ENCODE data around the gene TPI1. TPM values are rescaled to one million over a fixed set of nuclear protein-coding genes. Genes with fewer than 3 reads are reported as not detected.

The TPI1 gene
- total RNA-seq, 1 donor from 2014 or later = 306 TPM

GRCh38 chr12:6823182-6824084, 43.9 kb upstream of the TPI1 start:
- ChIA-PET CTCF (interaction anchor here (0.6 to 2.7 kb wide), 5 partner anchors 11 to 193 kb away, joined by 3 to 15 read pairs (median 4); partner anchors contain the start of gene MLF2), POLR2A (no interaction called here)
- intact Hi-C loops (cut with micrococcal nuclease) = loop anchor here (2.0 kb wide), 2 partner anchors 207 to 269 kb away; no protein-coding TSS in a partner anchor
- no peaks in the 10 kb centered on the region for H3K36me3 Mint-ChIP-seq (ENCODE audit: low read depth)
- no peak for DNase-seq
- ATAC-seq (ENCODE audit: low read depth) = no peak
- H3K4me3 Mint-ChIP-seq = no peak overlapping the region
- peaks cover 63% of the 10 kb centered on the region for H3K27me3 Mint-ChIP-seq
- TF ChIP-seq, protein P1, sequence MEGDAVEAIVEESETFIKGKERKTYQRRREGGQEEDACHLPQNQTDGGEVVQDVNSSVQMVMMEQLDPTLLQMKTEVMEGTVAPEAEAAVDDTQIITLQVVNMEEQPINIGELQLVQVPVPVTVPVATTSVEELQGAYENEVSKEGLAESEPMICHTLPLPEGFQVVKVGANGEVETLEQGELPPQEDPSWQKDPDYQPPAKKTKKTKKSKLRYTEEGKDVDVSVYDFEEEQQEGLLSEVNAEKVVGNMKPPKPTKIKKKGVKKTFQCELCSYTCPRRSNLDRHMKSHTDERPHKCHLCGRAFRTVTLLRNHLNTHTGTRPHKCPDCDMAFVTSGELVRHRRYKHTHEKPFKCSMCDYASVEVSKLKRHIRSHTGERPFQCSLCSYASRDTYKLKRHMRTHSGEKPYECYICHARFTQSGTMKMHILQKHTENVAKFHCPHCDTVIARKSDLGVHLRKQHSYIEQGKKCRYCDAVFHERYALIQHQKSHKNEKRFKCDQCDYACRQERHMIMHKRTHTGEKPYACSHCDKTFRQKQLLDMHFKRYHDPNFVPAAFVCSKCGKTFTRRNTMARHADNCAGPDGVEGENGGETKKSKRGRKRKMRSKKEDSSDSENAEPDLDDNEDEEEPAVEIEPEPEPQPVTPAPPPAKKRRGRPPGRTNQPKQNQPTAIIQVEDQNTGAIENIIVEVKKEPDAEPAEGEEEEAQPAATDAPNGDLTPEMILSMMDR (IDR thresholded peaks at IDR 0.05) = no peak
- no peaks in the 10 kb centered on the region for H3K9me3 Mint-ChIP-seq
- H3K4me1 Mint-ChIP-seq = peaks cover 23% of the 10 kb centered on the region
- H3K27ac Mint-ChIP-seq = no peak overlapping the region

DNA sequence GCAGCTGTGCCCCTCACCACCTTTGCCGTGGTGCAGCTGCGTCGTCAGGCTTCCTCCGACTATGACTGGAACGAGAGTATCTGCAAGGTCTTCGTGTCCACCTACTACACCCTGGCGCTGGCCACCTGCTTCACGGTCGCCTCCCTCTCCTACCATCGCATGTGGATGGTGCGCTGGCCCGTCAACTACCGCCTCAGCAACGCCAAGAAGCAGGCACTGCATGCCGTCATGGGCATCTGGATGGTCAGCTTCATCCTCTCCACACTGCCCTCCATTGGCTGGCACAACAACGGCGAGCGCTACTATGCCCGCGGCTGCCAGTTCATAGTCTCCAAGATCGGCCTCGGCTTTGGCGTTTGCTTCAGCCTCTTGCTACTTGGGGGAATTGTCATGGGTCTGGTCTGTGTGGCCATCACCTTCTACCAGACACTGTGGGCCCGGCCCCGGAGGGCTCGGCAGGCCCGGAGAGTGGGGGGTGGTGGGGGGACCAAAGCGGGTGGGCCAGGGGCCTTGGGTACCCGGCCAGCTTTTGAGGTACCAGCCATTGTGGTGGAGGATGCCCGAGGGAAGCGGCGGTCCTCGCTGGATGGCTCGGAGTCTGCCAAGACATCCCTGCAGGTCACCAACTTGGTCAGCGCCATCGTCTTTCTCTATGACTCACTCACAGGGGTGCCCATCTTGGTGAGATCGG, 43.1 kb upstream of the TPI1 start:
- no peak overlapping the region for H3K4me3 Mint-ChIP-seq
- ATAC-seq (ENCODE audit: low read depth) (no peak), DNase-seq (no peak)
- TF ChIP-seq, protein P1 (IDR thresholded peaks at IDR 0.05) = no peak
- H3K36me3 Mint-ChIP-seq (ENCODE audit: low read depth) = no peaks in the 10 kb centered on the region
- no peak overlapping the region for H3K27ac Mint-ChIP-seq
- ChIA-PET POLR2A (interaction anchor here (0.6 kb wide), 1 partner anchor 143 kb away, joined by 5 read pairs; no protein-coding TSS in a partner anchor), CTCF (interaction anchor here (0.6 to 2.7 kb wide), 4 partner anchors 10 to 194 kb away, joined by 3 to 15 read pairs (median 4); partner anchors contain the start of gene MLF2)
- H3K4me1 Mint-ChIP-seq = peaks cover 28% of the 10 kb centered on the region
- peaks cover 68% of the 10 kb centered on the region for H3K27me3 Mint-ChIP-seq
- intact Hi-C loops (cut with micrococcal nuclease) = loop anchor here (2.0 kb wide), 2 partner anchors 207 to 269 kb away; no protein-coding TSS in a partner anchor
- H3K9me3 Mint-ChIP-seq = no peaks in the 10 kb centered on the region

GRCh38 chr12:6824901-6825381, 42.4 kb upstream of the TPI1 start:
- TF ChIP-seq, protein P1 (IDR thresholded peaks at IDR 0.05) = no peak
- ChIA-PET CTCF (interaction anchor here (1.1 to 2.7 kb wide), 3 partner anchors 9 to 72 kb away, joined by 3 to 15 read pairs (median 5); partner anchors contain the start of gene MLF2), POLR2A (interaction anchor here (0.6 to 0.9 kb wide), 3 partner anchors 102 to 157 kb away, joined by 3 to 5 read pairs (median 4); no protein-coding TSS in a partner anchor)
- ATAC-seq (ENCODE audit: low read depth) = no peak
- Mint-ChIP-seq H3K27ac (no peak overlapping the region), H3K36me3 (ENCODE audit: low read depth) (no peaks in the 10 kb centered on the region), H3K27me3 (peaks cover 70% of the 10 kb centered on the region), H3K4me1 (peaks cover 32% of the 10 kb centered on the region), H3K4me3 (no peak overlapping the region), H3K9me3 (no peaks in the 10 kb centered on the region)
- intact Hi-C loops (cut with micrococcal nuclease) = loop anchor here (1.0 to 5.0 kb wide), 6 partner anchors 46 to 270 kb away; partner anchors contain the start of genes MLF2 and ZNF384
- DNase-seq = no peak

DNA sequence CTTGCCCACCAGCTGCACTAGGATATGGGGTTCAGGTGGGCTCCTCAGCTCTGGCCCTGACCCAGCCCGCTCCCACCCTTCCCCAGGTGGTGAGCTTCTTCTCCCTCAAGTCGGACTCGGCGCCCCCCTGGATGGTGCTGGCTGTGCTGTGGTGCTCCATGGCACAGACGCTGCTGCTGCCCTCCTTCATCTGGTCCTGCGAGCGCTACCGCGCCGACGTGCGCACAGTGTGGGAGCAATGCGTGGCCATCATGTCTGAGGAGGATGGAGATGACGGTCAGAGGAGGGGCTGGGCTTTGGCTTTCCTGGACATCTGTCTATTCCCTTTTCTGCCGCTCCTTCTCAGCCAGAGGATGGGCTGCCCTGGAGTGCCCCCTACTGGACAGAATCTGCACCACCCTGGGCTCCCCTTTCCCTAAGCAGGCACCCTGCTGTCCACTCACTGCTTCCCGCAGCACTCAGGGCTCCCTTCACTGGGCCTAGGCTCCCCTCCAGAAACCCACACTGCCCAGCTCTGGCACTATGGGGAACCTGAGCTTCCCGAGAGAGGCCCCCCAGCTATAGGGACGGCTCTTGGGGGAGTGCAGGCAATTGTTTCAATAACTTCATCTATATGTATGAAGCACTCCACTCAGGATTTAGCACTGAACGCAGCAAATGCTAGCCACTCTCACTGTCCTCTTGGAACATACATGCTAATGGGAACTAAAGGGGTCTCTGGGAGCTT, 41.8 kb upstream of the TPI1 start:
- intact Hi-C loops (cut with micrococcal nuclease) = loop anchor here (1.0 to 5.0 kb wide), 6 partner anchors 46 to 271 kb away; partner anchors contain the start of genes MLF2 and ZNF384
- no peaks in the 10 kb centered on the region for H3K36me3 Mint-ChIP-seq (ENCODE audit: low read depth)
- CTCF ChIA-PET = interaction anchor here (0.5 to 2.7 kb wide), 3 partner anchors 59 to 313 kb away, joined by 3 to 15 read pairs (median 4); partner anchors contain the start of gene MLF2
- H3K27me3 Mint-ChIP-seq = peaks cover 73% of the 10 kb centered on the region
- no peak overlapping the region for H3K4me3 Mint-ChIP-seq
- POLR2A ChIA-PET = interaction anchor here (0.6 to 0.9 kb wide), 2 partner anchors 102 to 158 kb away, joined by 3 to 4 read pairs; no protein-coding TSS in a partner anchor
- peaks cover 32% of the 10 kb centered on the region for H3K4me1 Mint-ChIP-seq
- no peak overlapping the region for H3K27ac Mint-ChIP-seq
- H3K9me3 Mint-ChIP-seq = no peaks in the 10 kb centered on the region
- TF ChIP-seq, protein P1 (IDR thresholded peaks at IDR 0.05) = peak; percentile 47
- DNase-seq (peak; percentile 69), ATAC-seq (ENCODE audit: low read depth) (peak; percentile 62)
